Parathyroid adenoma (tissue), 2 donors: ENCODE results near the gene ZIC5.
"Not testable (repeated sequence)": the region's sequence is repeated elsewhere in the genome, so short reads cannot be mapped to it uniquely, and the experiment has no call there.

Source experiments
- H2AFZ ChIP-seq: fragments of 300-600 bp; sonication (generic); one replicate; pipeline ENCODE4 v1.7.0; 2017; ENCODE audit warnings: antibody characterized with exemption, mild to moderate bottlenecking
- H3K27ac ChIP-seq: fragments of 300-600 bp; sonication (generic); one replicate; pipeline ENCODE4 v1.7.0; 2017
- H3K27me3 ChIP-seq: fragments of 300-600 bp; sonication (generic); one replicate; pipeline ENCODE4 v1.7.0; 2017; ENCODE audit warnings: low read length; ENCODE audit not compliant: control insufficient read depth, insufficient read depth
- H3K36me3 ChIP-seq: fragments of 300-600 bp; sonication (generic); one replicate; pipeline ENCODE4 v1.7.0; 2017; ENCODE audit warnings: low read length; ENCODE audit not compliant: control insufficient read depth, insufficient read depth
- H3K4me1 ChIP-seq: fragments of 300-600 bp; sonication (generic); one replicate; pipeline ENCODE4 v1.7.0; 2017; ENCODE audit warnings: control low read depth
- H3K4me2 ChIP-seq: fragments of 300-600 bp; sonication (generic); one replicate; pipeline ENCODE4 v1.7.0; 2017; ENCODE audit warnings: low read length
- H3K4me3 ChIP-seq: fragments of 300-600 bp; sonication (generic); one replicate; pipeline ENCODE4 v1.7.0; 2017; ENCODE audit warnings: low read depth, low read length
- H3K79me2 ChIP-seq: fragments of 300-600 bp; sonication (generic); one replicate; pipeline ENCODE4 v1.7.0; 2017; ENCODE audit warnings: control low read depth
- H3K9ac ChIP-seq: fragments of 300-600 bp; sonication (generic); one replicate; pipeline ENCODE4 v1.7.0; 2017; ENCODE audit warnings: mild to moderate bottlenecking
- H3K9me3 ChIP-seq: fragments of 300-600 bp; sonication (generic); one replicate; pipeline ENCODE4 v1.7.0; 2017; ENCODE audit warnings: low read length; ENCODE audit not compliant: control insufficient read depth
- TF ChIP-seq, protein P1 (sequence below): fragments of 300-600 bp; sonication (generic); IDR thresholded peaks from one replicate; pipeline ENCODE4 v1.7.0; 2017; ENCODE audit warnings: antibody characterized with exemption, mild to moderate bottlenecking
- donor health status: primary hyperparathyroidism.

Gene ZIC5

DNA sequence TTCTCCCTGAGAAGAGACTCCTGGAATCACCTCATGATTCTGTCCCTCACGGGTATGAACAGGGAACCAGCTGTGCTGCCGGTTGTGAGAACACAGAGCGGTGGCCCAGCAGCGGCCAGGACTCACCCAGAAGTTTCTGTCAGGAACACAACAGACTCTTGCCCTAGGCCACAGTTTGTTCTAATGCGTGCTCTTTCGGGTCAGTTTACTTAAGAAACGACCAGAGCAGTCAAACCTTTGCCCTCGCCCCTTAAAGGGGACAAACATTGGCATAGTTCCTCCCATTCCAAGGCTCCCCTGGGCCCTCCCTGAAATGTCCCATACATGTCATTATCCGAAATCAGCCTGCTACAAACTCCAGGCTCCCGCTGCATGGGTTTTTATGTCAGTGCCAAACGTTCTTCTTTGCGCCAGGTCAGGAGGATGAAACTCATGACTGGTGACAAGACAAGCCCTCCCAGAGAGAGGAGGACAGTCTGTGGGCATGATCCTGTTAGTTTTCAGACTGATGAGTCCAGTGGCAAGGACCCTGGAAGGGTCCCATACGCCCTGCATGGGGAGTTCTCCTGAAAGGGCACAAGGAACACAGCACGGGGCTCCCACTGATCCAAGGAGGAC, 18.3 kb downstream of the ZIC5 start:
- Histone ChIP-seq H3K4me3 (no peak overlapping the region), H2AFZ (no peak overlapping the region), H3K79me2 (no peaks in the 10 kb centered on the region), H3K36me3 (no peaks in the 10 kb centered on the region), H3K4me1 (no peaks in the 10 kb centered on the region), H3K9me3 (no peaks in the 10 kb centered on the region), H3K9ac (no peak overlapping the region), H3K4me2 (no peak overlapping the region), H3K27me3 (peaks cover 6% of the 10 kb centered on the region), H3K27ac (no peak overlapping the region)
- TF ChIP-seq, protein P1, sequence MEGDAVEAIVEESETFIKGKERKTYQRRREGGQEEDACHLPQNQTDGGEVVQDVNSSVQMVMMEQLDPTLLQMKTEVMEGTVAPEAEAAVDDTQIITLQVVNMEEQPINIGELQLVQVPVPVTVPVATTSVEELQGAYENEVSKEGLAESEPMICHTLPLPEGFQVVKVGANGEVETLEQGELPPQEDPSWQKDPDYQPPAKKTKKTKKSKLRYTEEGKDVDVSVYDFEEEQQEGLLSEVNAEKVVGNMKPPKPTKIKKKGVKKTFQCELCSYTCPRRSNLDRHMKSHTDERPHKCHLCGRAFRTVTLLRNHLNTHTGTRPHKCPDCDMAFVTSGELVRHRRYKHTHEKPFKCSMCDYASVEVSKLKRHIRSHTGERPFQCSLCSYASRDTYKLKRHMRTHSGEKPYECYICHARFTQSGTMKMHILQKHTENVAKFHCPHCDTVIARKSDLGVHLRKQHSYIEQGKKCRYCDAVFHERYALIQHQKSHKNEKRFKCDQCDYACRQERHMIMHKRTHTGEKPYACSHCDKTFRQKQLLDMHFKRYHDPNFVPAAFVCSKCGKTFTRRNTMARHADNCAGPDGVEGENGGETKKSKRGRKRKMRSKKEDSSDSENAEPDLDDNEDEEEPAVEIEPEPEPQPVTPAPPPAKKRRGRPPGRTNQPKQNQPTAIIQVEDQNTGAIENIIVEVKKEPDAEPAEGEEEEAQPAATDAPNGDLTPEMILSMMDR = no peak

DNA sequence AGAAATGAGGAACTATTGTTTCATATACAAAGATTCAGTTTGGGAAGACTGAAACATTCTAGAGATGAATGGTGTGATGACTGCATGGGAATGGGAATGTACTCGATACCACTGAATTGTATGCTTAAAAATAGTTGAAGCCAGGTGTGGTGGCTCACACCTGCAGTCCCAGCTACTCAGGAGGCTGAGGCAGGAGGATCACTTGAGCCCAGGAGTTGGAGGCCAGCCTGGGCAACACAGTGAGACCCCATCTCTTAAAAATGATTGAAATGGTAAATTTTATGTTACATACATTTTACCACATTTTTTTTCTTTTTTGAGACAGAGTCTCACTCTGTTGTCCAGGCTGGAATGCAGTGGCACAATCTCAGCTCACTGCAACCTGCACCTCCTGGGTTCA, 19.9 kb downstream of the ZIC5 start:
- H3K4me2 ChIP-seq, H3K27me3 ChIP-seq, H3K27ac ChIP-seq, H3K36me3 ChIP-seq, H3K9me3 ChIP-seq, H3K79me2 ChIP-seq, H3K9ac ChIP-seq, H3K4me1 ChIP-seq, H3K4me3 ChIP-seq, H2AFZ ChIP-seq: not testable (repeated sequence)

DNA sequence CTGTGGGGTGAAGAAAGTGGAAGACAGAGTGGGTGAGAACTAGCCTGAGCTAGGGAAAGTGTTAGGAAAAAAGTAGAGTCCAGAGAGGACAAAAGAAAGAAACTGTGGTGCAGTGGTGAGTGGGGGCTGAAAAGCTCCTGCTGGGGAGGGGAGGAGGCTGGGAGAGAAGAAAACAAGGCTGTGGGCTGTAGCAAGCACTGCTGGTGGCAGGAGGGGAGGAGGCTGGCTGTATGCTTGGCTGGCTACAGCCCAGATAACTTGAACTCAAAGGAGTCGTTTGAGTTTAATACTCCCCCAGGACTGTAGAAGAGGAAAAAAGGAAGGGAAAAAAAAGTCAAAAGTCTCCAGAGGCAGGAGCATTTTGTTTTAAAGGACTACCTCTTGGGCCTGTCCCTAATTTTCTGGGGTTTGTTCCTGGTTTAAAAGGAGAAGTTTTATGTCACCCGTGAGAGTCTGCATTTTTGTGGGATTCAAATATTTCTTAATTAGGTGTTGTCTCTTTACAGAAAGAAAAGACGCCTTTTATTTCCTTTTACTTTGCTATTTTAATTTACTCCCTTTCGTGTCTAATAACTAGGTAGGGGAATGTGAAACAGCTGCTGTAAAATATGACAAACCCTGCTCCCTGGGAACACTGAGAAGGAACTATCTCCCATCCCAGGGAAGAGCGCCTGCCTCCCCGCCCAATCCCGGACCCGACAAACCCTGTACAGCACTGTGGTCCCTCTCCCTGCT, 21.7 kb downstream of the ZIC5 start:
- Histone ChIP-seq H3K9ac (no peak overlapping the region), H3K79me2 (no peaks in the 10 kb centered on the region), H2AFZ (no peak overlapping the region), H3K27ac (no peak overlapping the region), H3K36me3 (no peaks in the 10 kb centered on the region), H3K4me3 (no peak overlapping the region), H3K27me3 (no peaks in the 10 kb centered on the region), H3K4me2 (no peak overlapping the region), H3K9me3 (no peaks in the 10 kb centered on the region), H3K4me1 (no peaks in the 10 kb centered on the region)
- TF ChIP-seq, protein P1 = no peak

DNA sequence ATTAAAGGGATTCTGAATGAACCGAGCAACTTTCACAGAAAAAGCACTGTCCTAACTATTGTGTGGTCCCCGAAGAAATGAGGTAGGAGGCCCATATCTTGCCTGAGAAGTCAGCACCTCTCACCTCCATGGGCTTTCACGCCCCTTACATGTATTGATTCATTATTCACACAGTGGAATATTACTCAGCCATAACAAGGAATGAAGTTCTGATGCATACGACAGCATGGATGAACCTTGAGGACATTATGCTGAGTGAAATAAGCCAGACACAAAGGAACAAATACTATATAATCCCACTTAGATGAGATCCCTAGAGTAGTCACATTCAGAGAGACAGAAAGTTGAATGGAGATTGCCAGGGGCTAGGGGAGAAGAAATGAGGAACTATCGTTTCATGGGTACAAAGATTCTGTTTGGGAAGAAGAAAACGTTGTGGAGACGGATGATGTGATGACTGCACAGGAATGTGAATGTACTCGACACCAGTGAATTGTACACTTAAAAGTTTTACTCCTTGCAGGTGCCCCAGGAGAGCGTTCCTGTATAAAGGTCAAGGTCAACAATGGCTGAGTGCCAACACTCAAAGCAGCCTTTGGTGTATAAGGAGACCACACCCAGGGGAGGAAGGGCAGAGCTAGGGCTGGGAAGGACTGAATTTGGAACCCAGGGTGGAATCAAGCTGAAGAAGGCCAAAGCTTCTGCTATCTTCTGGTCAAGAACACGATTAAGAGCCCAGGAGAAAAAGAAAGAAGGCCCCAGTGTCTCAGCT, 22.5 kb downstream of the ZIC5 start:
- Histone ChIP-seq H3K27me3 (no peaks in the 10 kb centered on the region), H3K27ac (no peak overlapping the region), H3K4me2 (no peak overlapping the region), H3K4me1 (no peaks in the 10 kb centered on the region), H3K79me2 (no peaks in the 10 kb centered on the region), H3K36me3 (no peaks in the 10 kb centered on the region), H3K9ac (no peak overlapping the region), H3K9me3 (no peaks in the 10 kb centered on the region), H2AFZ (no peak overlapping the region), H3K4me3 (no peak overlapping the region)
- TF ChIP-seq, protein P1 = no peak

DNA sequence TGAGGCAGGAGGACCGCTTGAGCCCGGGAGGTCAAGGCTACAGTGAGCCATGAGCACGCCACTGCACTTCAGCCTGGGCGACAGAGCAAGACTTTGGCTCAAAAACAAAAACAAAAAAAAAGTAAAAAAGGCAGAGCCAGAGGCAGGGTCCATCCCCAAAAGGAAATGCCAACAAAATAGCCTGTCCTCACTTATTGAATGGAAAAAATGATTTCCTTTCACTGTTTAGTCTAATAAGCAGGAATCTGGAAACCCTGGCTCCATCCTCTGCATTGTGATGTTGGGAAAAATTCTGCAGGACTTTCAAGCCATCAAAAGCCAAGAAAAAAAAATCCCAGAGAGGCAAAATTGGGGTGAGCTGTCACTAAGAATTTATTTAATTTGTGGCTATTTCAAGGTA, 23.2 kb downstream of the ZIC5 start:
- H3K27me3 ChIP-seq = no peaks in the 10 kb centered on the region
- no peaks in the 10 kb centered on the region for H3K9me3 ChIP-seq
- H3K9ac ChIP-seq = no peak overlapping the region
- TF ChIP-seq, protein P1 = no peak
- no peak overlapping the region for H3K4me3 ChIP-seq
- H3K79me2 ChIP-seq = no peaks in the 10 kb centered on the region
- H3K4me1 ChIP-seq = no peaks in the 10 kb centered on the region
- H3K36me3 ChIP-seq = no peaks in the 10 kb centered on the region
- H2AFZ ChIP-seq = no peak overlapping the region
- no peak overlapping the region for H3K27ac ChIP-seq
- H3K4me2 ChIP-seq = no peak overlapping the region
